Measurements from ENCODE around the gene ALG9.
A peak's percentile ranks its signal among the peaks of the same experiment; 100 is the strongest.

The ALG9 gene

GRCh38 chr11:111846063-111846462 lies 25.3 kb downstream of the ALG9 start:
- in situ Hi-C loops (cut with HindIII; ENCODE audit: low sequenced_read_pairs) = no loop called here
- TF ChIP-seq, protein P1, sequence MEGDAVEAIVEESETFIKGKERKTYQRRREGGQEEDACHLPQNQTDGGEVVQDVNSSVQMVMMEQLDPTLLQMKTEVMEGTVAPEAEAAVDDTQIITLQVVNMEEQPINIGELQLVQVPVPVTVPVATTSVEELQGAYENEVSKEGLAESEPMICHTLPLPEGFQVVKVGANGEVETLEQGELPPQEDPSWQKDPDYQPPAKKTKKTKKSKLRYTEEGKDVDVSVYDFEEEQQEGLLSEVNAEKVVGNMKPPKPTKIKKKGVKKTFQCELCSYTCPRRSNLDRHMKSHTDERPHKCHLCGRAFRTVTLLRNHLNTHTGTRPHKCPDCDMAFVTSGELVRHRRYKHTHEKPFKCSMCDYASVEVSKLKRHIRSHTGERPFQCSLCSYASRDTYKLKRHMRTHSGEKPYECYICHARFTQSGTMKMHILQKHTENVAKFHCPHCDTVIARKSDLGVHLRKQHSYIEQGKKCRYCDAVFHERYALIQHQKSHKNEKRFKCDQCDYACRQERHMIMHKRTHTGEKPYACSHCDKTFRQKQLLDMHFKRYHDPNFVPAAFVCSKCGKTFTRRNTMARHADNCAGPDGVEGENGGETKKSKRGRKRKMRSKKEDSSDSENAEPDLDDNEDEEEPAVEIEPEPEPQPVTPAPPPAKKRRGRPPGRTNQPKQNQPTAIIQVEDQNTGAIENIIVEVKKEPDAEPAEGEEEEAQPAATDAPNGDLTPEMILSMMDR (IDR thresholded peaks at IDR 0.05; ENCODE audit: low read depth, low read length) = no peak
- DNase-seq (ENCODE audit: low read depth, low spot score) = peak; percentile 61
- no peak overlapping the region for H3K4me3 ChIP-seq (ENCODE audit: low read depth, low read length)

GRCh38 chr11:111845276-111846028 lies 25.9 kb downstream of the ALG9 start:
- DNase-seq (ENCODE audit: low read depth, low spot score) = no peak
- in situ Hi-C loops (cut with HindIII; ENCODE audit: low sequenced_read_pairs) = no loop called here
- no peak overlapping the region for H3K4me3 ChIP-seq (ENCODE audit: low read depth, low read length)
- TF ChIP-seq, protein P1 (IDR thresholded peaks at IDR 0.05; ENCODE audit: low read depth, low read length) = no peak

DNA sequence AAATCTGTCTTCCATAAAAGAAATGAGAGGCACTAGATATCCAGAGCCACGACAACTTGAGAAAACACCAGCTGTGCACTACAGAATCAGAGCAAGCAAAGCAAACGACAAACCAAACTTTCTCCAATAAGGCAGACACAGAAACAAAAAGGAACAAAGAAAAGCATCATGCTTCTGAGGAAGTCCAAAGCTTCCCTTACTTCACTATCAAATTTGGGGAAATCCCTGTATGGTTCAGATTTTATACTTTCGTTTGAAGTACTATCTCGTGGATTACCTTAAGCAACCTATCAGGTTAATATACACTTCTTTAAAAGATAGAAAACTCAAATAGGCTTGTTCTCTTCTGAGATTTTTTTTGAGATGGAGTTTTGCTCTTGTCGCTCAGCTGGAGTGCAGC lies 27.7 kb downstream of the ALG9 start:
- in situ Hi-C loops (cut with HindIII; ENCODE audit: low sequenced_read_pairs) = no loop called here
- no peak overlapping the region for H3K4me3 ChIP-seq (ENCODE audit: low read depth, low read length)
- TF ChIP-seq, protein P1 (IDR thresholded peaks at IDR 0.05; ENCODE audit: low read depth, low read length) = no peak
- DNase-seq (ENCODE audit: low read depth, low spot score) = no peak

- TF ChIP-seq, protein P1 (IDR thresholded peaks at IDR 0.05; ENCODE audit: low read depth, low read length) = peak; percentile 77
- no peak overlapping the region for H3K4me3 ChIP-seq (ENCODE audit: low read depth, low read length)
- in situ Hi-C loops (cut with HindIII; ENCODE audit: low sequenced_read_pairs) = no loop called here
- DNase-seq (ENCODE audit: low read depth, low spot score) = peak; percentile 94
Measured at GRCh38 chr11:111841370-111842053, 29.9 kb downstream of the ALG9 start.

DNA sequence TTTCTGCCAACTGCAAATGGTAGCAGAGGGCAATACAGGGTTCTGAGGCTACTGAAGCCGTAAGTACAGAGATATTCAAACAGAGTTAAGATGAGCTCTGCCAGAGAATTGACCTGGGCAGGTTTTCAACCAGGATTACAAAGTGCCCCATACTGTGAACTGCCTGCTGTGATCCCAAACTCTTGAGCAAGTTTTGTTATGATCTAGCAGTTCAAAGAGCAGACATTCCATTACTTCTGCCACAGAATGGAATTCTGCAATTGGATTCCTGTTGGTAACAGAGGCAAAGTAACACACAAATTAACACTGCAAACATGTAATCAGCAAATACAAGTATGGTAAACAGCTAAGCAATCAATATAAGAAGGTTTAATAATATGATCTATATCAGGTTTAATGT lies 31.2 kb downstream of the ALG9 start:
- no peak overlapping the region for H3K4me3 ChIP-seq (ENCODE audit: low read depth, low read length)
- in situ Hi-C loops (cut with HindIII; ENCODE audit: low sequenced_read_pairs) = no loop called here
- peak; percentile 61 for DNase-seq (ENCODE audit: low read depth, low spot score)
- TF ChIP-seq, protein P1 (IDR thresholded peaks at IDR 0.05; ENCODE audit: low read depth, low read length) = no peak

DNA sequence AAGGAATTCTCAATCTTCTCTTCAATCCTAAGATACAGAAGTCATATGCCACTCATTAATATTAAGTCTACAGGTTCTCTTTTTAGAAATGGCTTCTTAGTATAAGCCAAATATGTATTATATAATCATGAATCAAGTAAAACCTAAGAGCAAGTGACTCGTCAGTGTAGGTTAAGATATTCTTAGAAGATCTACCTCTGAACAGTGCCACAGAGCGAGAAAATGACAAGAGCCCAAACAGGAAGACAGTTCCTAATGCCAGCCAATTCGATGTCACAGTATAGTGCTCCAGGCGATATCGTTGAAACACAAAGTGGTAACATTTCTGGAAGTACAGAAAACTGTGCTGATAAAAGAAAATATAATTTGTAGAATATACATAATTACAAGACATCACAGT lies 33.3 kb downstream of the ALG9 start:
- in situ Hi-C loops (cut with HindIII; ENCODE audit: low sequenced_read_pairs) = no loop called here

More for the DNA sequence above, 33.3 kb downstream of the ALG9 start:
- TF ChIP-seq, protein P1 (IDR thresholded peaks at IDR 0.05; ENCODE audit: low read depth, low read length) = no peak
- no peak overlapping the region for H3K4me3 ChIP-seq (ENCODE audit: low read depth, low read length)
- no peak for DNase-seq (ENCODE audit: low read depth, low spot score)
